Measurements from ENCODE around the gene DPP4. TPM values are rescaled to one million over a fixed set of nuclear protein-coding genes. Genes with fewer than 3 reads are reported as not detected.

The DPP4 gene
- total RNA-seq, 1 experiment from 2014 or later, result 0.80 TPM

DNA sequence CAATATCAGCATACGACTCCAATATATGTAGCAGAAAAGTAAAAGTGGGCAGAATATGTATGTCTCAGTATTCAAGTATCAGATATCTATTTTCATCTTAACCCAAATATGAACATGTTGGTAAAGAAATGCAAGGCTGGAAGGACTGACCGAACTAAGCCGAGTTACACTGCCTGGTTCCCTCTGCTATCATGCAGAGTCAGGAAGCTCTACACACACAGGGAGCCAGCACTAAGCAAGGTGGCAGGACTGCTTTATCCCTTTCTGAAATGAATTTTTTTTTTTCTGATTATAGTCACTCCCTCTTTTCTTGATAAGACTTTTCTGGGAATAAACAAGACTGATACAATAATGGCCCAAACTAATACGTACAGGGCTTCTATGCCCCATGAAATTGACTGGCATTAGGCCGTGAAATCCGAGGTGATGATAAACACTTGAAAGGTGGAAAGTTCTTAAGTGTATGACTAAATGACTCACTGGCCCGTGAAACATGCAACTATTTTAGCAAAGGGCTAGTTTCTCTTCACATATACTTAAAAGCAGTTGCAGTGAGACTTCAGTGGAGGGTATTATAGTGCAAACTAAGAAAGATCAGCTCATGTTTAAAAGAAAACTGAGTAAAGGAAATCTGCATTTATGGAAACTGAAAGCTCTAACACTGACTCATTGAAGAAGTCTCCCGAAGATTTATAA lies 14.9 kb downstream of the DPP4 start:
- TF ChIP-seq CTCF (conservative IDR thresholded peaks at IDR 0.05; ENCODE audit: low read depth, low read length), result no peak
- no peak for TF ChIP-seq EZH2 (IDR thresholded peaks at IDR 0.05; ENCODE audit: borderline replicate concordance, low read depth, low read length, poor library complexity, severe bottlenecking)
- no peaks in the 10 kb centered on the region for H3K27me3 ChIP-seq (replicated peaks; ENCODE audit: insufficient read depth, low read depth, low read length, poor library complexity)
- intact Hi-C loops (cut with micrococcal nuclease; ENCODE audit: unreplicated experiment), result no loop called here
- BruUV-seq (replicated peaks), result no TSS peak
- DNase-seq (ENCODE audit: low spot score), result no peak
- no peaks in the 10 kb centered on the region for H3K36me3 ChIP-seq (ENCODE audit: insufficient read depth, low read length, poor library complexity, severe bottlenecking)
- POLR2A ChIA-PET (ENCODE audit: low non-redundant PET), result no interaction called here
- CTCF ChIA-PET, result no interaction called here
- H3K4me3 ChIP-seq (ENCODE audit: low read depth, low read length, poor library complexity, severe bottlenecking), result no peak overlapping the region
- H3K9me3 ChIP-seq (ENCODE audit: low read depth, low read length, poor library complexity, severe bottlenecking), result peaks cover 11% of the 10 kb centered on the region
- H3K4me1 ChIP-seq (ENCODE audit: insufficient read depth, low read length, poor library complexity, severe bottlenecking), result no peaks in the 10 kb centered on the region
- no peak overlapping the region for H3K27ac ChIP-seq (ENCODE audit: low read depth, low read length, poor library complexity, severe bottlenecking)

- POLR2A ChIA-PET (ENCODE audit: low non-redundant PET), result no interaction called here
- TF ChIP-seq CTCF (conservative IDR thresholded peaks at IDR 0.05; ENCODE audit: low read depth, low read length), result no peak
- TF ChIP-seq EZH2 (IDR thresholded peaks at IDR 0.05; ENCODE audit: borderline replicate concordance, low read depth, low read length, poor library complexity, severe bottlenecking), result no peak
- intact Hi-C loops (cut with micrococcal nuclease; ENCODE audit: unreplicated experiment), result no loop called here
- no TSS peak for BruUV-seq (replicated peaks)
- Histone ChIP-seq H3K27me3 (replicated peaks; ENCODE audit: insufficient read depth, low read depth, low read length, poor library complexity) (no peaks in the 10 kb centered on the region), H3K9me3 (ENCODE audit: low read depth, low read length, poor library complexity, severe bottlenecking) (peaks cover 11% of the 10 kb centered on the region), H3K36me3 (ENCODE audit: insufficient read depth, low read length, poor library complexity, severe bottlenecking) (no peaks in the 10 kb centered on the region), H3K27ac (ENCODE audit: low read depth, low read length, poor library complexity, severe bottlenecking) (no peak overlapping the region), H3K4me1 (ENCODE audit: insufficient read depth, low read length, poor library complexity, severe bottlenecking) (no peaks in the 10 kb centered on the region), H3K4me3 (ENCODE audit: low read depth, low read length, poor library complexity, severe bottlenecking) (no peak overlapping the region)
- CTCF ChIA-PET, result no interaction called here
- DNase-seq (ENCODE audit: low spot score), result no peak
Observed at GRCh38 chr2:162057426-162057825, 16.6 kb downstream of the DPP4 start.

DNA sequence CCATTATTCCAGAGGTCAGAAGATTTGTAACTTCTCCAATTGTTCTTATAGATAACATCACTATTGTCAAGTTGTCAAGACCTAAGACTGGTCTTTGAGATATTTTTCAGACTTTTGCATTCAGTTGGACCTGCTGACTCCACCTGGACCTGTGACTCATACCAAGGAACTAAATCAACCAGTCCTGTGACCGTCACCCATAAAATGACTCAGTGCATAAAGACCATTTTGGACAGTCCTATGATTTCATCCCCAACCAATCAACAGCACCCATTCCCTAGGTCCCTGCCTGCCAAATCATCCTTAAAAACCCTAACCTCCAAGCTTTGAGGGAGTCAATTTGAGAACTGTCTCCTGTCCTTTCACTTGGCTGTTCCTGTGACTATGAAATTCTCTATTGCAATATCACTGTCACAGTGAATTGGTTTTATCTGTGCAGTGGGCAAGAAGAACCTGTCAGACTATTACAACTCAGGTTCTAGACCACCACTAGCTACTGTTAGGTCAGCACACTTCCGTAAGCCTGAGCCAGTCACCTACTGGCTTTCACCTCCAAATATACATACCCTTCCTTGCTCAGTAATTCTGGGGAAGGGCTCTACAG lies 17.1 kb downstream of the DPP4 start:
- DNase-seq (ENCODE audit: low spot score), result no peak
- TF ChIP-seq EZH2 (IDR thresholded peaks at IDR 0.05; ENCODE audit: borderline replicate concordance, low read depth, low read length, poor library complexity, severe bottlenecking) (no peak), CTCF (conservative IDR thresholded peaks at IDR 0.05; ENCODE audit: low read depth, low read length) (no peak)
- ChIA-PET CTCF (no interaction called here), POLR2A (ENCODE audit: low non-redundant PET) (no interaction called here)
- no TSS peak for BruUV-seq (replicated peaks)
- intact Hi-C loops (cut with micrococcal nuclease; ENCODE audit: unreplicated experiment), result no loop called here
- Histone ChIP-seq H3K36me3 (ENCODE audit: insufficient read depth, low read length, poor library complexity, severe bottlenecking) (no peaks in the 10 kb centered on the region), H3K4me1 (ENCODE audit: insufficient read depth, low read length, poor library complexity, severe bottlenecking) (no peaks in the 10 kb centered on the region), H3K27me3 (replicated peaks; ENCODE audit: insufficient read depth, low read depth, low read length, poor library complexity) (no peaks in the 10 kb centered on the region), H3K4me3 (ENCODE audit: low read depth, low read length, poor library complexity, severe bottlenecking) (no peak overlapping the region), H3K27ac (ENCODE audit: low read depth, low read length, poor library complexity, severe bottlenecking) (no peak overlapping the region), H3K9me3 (ENCODE audit: low read depth, low read length, poor library complexity, severe bottlenecking) (peaks cover 11% of the 10 kb centered on the region)

All from A673 (cell line).